Measurements from ENCODE around the gene TTF2.

TTF2 gene

DNA sequence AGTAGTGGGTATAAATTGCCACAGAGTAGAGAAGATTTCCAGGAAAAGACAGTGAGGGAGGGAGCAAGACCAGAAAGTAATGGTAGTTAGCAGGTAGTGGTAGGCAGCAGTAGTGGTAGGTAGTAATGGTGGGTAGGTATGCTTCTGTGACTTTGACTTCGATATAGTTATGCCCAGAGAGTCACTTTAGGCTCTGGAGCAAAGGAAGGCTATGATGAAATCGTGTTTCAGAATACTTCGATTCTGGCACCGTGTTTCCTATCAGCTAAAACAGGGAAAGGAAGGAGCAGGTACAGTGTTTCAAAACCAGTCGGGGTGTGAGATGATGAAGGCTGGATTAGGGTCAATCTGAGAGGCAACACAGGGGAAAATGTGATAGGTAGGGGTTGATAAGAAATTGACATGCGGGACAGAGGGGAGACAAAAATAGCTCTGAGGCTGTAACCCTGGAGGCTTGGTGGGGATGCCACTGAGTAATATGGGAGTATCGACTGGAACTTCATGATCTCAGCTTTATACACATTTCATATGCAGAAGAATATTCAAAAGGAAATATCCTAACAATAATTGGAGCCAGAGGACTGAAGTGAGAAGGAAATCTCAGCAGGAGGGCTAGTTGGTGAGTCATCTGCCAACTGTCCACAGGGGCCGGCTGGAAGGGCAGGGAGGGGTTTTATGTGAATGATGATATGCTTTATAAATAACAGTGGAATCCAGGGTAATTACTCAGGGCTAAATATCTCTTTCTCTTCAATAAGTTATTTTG is 86.6 kb downstream of the TTF2 start:
- no peak overlapping the region for H3K27ac ChIP-seq (ENCODE audit: low read depth, low read length)
- H3K9ac ChIP-seq (ENCODE audit: low read length), result no peak overlapping the region
- H3K4me2 ChIP-seq (ENCODE audit: low read depth, low read length, poor library complexity, severe bottlenecking), result no peak overlapping the region
- H3K79me2 ChIP-seq (ENCODE audit: insufficient read depth, low read length), result no peaks in the 10 kb centered on the region
- no peaks in the 10 kb centered on the region for H3F3A ChIP-seq (ENCODE audit: insufficient read depth)
- H4K20me1 ChIP-seq (ENCODE audit: low read depth, low read length), result no peaks in the 10 kb centered on the region
- H3K9me3 ChIP-seq (ENCODE audit: insufficient read depth, low read length), result no peaks in the 10 kb centered on the region; the same call in 1 of the 2 replicates
- no peak for TF ChIP-seq EZH2phosphoT487 (conservative IDR thresholded peaks at IDR 0.05; ENCODE audit: low read length)
- TF ChIP-seq, protein P1, sequence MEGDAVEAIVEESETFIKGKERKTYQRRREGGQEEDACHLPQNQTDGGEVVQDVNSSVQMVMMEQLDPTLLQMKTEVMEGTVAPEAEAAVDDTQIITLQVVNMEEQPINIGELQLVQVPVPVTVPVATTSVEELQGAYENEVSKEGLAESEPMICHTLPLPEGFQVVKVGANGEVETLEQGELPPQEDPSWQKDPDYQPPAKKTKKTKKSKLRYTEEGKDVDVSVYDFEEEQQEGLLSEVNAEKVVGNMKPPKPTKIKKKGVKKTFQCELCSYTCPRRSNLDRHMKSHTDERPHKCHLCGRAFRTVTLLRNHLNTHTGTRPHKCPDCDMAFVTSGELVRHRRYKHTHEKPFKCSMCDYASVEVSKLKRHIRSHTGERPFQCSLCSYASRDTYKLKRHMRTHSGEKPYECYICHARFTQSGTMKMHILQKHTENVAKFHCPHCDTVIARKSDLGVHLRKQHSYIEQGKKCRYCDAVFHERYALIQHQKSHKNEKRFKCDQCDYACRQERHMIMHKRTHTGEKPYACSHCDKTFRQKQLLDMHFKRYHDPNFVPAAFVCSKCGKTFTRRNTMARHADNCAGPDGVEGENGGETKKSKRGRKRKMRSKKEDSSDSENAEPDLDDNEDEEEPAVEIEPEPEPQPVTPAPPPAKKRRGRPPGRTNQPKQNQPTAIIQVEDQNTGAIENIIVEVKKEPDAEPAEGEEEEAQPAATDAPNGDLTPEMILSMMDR (IDR thresholded peaks at IDR 0.05; ENCODE audit: insufficient read depth, low read length, poor library complexity, severe bottlenecking), result no peak
- H3K36me3 ChIP-seq (ENCODE audit: low read length), result no peaks in the 10 kb centered on the region
- H3K27me3 ChIP-seq (ENCODE audit: low read length), result no peaks in the 10 kb centered on the region
- H2AFZ ChIP-seq (ENCODE audit: low read depth, low read length, severe bottlenecking), result no peak overlapping the region
- no peak overlapping the region for H3K4me3 ChIP-seq (ENCODE audit: insufficient read depth, low read length, poor library complexity, severe bottlenecking)
- no peaks in the 10 kb centered on the region for H3K9me2 ChIP-seq (replicated peaks; ENCODE audit: insufficient read depth, low read length)

DNA sequence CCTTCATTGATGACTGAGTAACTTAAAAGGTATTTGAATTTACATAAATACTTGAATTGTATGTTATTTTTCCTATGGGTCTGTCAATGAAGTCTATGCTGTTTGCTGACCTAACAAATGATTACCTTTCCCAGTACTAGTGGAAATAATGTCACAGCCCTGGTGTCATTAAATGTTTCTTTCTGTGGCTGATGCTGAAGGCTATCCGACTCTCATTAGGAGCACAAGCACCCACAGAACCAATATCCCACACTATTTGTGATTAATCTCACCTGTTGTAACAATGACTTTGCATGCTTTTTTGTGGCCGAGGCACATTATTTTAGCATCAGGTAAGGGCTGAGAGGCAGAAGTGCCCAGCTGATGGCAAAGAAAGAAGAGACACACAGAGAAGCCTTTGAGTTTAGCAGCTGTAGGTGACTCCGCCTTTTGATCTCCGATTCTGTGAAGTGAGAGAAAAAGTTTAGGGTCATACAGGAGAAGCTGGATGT is 87.3 kb downstream of the TTF2 start:
- H3F3A ChIP-seq (ENCODE audit: insufficient read depth), result no peaks in the 10 kb centered on the region
- H3K27me3 ChIP-seq (ENCODE audit: low read length), result no peaks in the 10 kb centered on the region
- no peaks in the 10 kb centered on the region for H3K9me2 ChIP-seq (replicated peaks; ENCODE audit: insufficient read depth, low read length)
- H3K4me2 ChIP-seq (ENCODE audit: low read depth, low read length, poor library complexity, severe bottlenecking), result no peak overlapping the region
- H3K36me3 ChIP-seq (ENCODE audit: low read length), result no peaks in the 10 kb centered on the region
- H3K9ac ChIP-seq (ENCODE audit: low read length), result no peak overlapping the region
- no peak for TF ChIP-seq EZH2phosphoT487 (conservative IDR thresholded peaks at IDR 0.05; ENCODE audit: low read length)
- TF ChIP-seq, protein P1 (IDR thresholded peaks at IDR 0.05; ENCODE audit: insufficient read depth, low read length, poor library complexity, severe bottlenecking), result no peak
- no peaks in the 10 kb centered on the region for H3K79me2 ChIP-seq (ENCODE audit: insufficient read depth, low read length)
- H3K9me3 ChIP-seq (ENCODE audit: insufficient read depth, low read length), result no peaks in the 10 kb centered on the region; the same call in 1 of the 2 replicates
- H4K20me1 ChIP-seq (ENCODE audit: low read depth, low read length), result no peaks in the 10 kb centered on the region
- no peak overlapping the region for H3K4me3 ChIP-seq (ENCODE audit: insufficient read depth, low read length, poor library complexity, severe bottlenecking)
- H2AFZ ChIP-seq (ENCODE audit: low read depth, low read length, severe bottlenecking), result no peak overlapping the region
- no peak overlapping the region for H3K27ac ChIP-seq (ENCODE audit: low read depth, low read length)

DNA sequence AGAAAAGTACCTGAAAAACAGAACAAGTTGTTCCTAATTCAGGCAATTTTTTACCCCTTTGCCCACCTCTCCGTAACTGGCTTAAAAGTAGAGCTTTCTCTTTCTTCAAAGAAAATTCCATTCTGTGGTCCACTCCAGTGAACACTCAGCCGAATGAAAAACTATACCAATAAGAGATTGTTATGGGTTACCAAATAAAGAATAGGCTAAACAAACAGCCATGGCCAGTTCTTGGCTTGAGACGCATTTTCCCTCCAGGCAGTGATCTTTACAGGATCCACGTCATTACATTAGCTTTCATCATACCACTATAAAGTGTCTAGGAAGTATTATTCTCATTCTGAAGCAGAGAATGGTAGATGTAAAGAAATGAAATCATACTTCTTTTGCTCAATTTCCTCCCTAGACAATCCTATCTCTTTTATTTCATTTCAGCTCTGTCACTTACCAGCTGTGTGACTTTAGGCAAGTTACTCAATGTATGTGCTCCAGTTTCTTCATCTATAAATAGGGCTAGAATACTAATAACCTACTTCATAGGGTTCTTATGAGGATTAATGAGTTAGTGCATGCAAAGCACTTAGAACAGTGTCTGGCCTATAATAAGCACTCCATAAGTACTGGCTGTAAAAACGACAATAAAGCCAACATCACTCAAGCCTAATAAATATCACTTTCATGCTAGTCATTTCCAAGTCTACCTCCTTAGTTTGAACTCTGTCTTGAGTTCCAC is 87.9 kb downstream of the TTF2 start:
- Histone ChIP-seq H3K4me3 (ENCODE audit: insufficient read depth, low read length, poor library complexity, severe bottlenecking) (no peak overlapping the region), H3K27ac (ENCODE audit: low read depth, low read length) (no peak overlapping the region), H3K9me2 (replicated peaks; ENCODE audit: insufficient read depth, low read length) (no peaks in the 10 kb centered on the region), H3K27me3 (ENCODE audit: low read length) (no peaks in the 10 kb centered on the region), H3K36me3 (ENCODE audit: low read length) (no peaks in the 10 kb centered on the region), H2AFZ (ENCODE audit: low read depth, low read length, severe bottlenecking) (no peak overlapping the region), H3K4me2 (ENCODE audit: low read depth, low read length, poor library complexity, severe bottlenecking) (no peak overlapping the region), H3F3A (ENCODE audit: insufficient read depth) (no peaks in the 10 kb centered on the region), H3K79me2 (ENCODE audit: insufficient read depth, low read length) (no peaks in the 10 kb centered on the region), H4K20me1 (ENCODE audit: low read depth, low read length) (no peaks in the 10 kb centered on the region), H3K9ac (ENCODE audit: low read length) (no peak overlapping the region), H3K9me3 (ENCODE audit: insufficient read depth, low read length) (no peaks in the 10 kb centered on the region; the same call in 1 of the 2 replicates)
- no peak for TF ChIP-seq EZH2phosphoT487 (conservative IDR thresholded peaks at IDR 0.05; ENCODE audit: low read length)
- TF ChIP-seq, protein P1 (IDR thresholded peaks at IDR 0.05; ENCODE audit: insufficient read depth, low read length, poor library complexity, severe bottlenecking), result no peak
